SK-N-SH treated with all-trans-retinoic acid at 6 μM for 48 hours (cell line): ENCODE data around the gene CTDNEP1.

Source experiments
- ARNTL ChIP-seq: fragments of 450-650 bp; formaldehyde crosslinking; IDR thresholded peaks from 2 replicates; pipeline ENCODE4 v1.5.0; 2020; ENCODE audit warnings: low read depth, mild to moderate bottlenecking, moderate library complexity, borderline replicate concordance
- CSDC2 ChIP-seq: fragments of 250-450 bp; sonication (Bioruptor Pico); IDR thresholded peaks from 2 replicates; pipeline ENCODE4 v1.5.0; 2020; ENCODE audit warnings: mild to moderate bottlenecking, moderate library complexity
- CSRNP3 ChIP-seq: fragments of 250-450 bp; sonication (Bioruptor Pico); IDR thresholded peaks from 2 replicates; pipeline ENCODE4 v1.5.1; 2021; ENCODE audit warnings: mild to moderate bottlenecking, moderate library complexity
- ESRRG ChIP-seq: fragments of 250-450 bp; sonication (Bioruptor Pico); IDR thresholded peaks from 2 replicates; pipeline ENCODE4 v1.6.1; 2021; ENCODE audit warnings: mild to moderate bottlenecking
- ISL1 ChIP-seq: fragments of 250-450 bp; sonication (Bioruptor Pico); IDR thresholded peaks from 2 replicates; pipeline ENCODE4 v2.1.2; 2022; ENCODE audit warnings: mild to moderate bottlenecking, moderate library complexity
- POU6F1 ChIP-seq: fragments of 250-450 bp; sonication (Bioruptor Pico); IDR thresholded peaks from 2 replicates; pipeline ENCODE4 v1.8.0; 2021; ENCODE audit warnings: low read depth, mild to moderate bottlenecking, moderate library complexity, borderline replicate concordance
- RARB ChIP-seq: fragments of 250-450 bp; sonication (Bioruptor Pico); IDR thresholded peaks from 2 replicates; pipeline ENCODE4 v1.8.0; 2021; ENCODE audit warnings: mild to moderate bottlenecking, moderate library complexity
- SNAI2 ChIP-seq: fragments of 250-450 bp; sonication (Bioruptor Pico); IDR thresholded peaks from 2 replicates; pipeline ENCODE4 v1.5.0; 2020; ENCODE audit warnings: mild to moderate bottlenecking, moderate library complexity
- ZFP30 ChIP-seq: fragments of 450-650 bp; formaldehyde crosslinking; IDR thresholded peaks from 2 replicates; pipeline ENCODE4 v1.5.0; 2022; ENCODE audit warnings: mild to moderate bottlenecking, moderate library complexity
- ZNF70 ChIP-seq: fragments of 450-650 bp; formaldehyde crosslinking; IDR thresholded peaks from 2 replicates; pipeline ENCODE4 v1.5.0; 2020; ENCODE audit warnings: mild to moderate bottlenecking, moderate library complexity

- TF ChIP-seq POU6F1 (CRISPR knock-in tag), result no peak
- no peak for TF ChIP-seq ESRRG
- no peak for TF ChIP-seq RARB (CRISPR knock-in tag)
- no peak for TF ChIP-seq ZFP30 (CRISPR knock-in tag)
- no peak for TF ChIP-seq ARNTL (CRISPR knock-in tag)
- no peak for TF ChIP-seq ZNF70
- TF ChIP-seq ISL1 (CRISPR knock-in tag), result no peak
- no peak for TF ChIP-seq SNAI2 (CRISPR knock-in tag)
- TF ChIP-seq CSDC2 (CRISPR knock-in tag), result no peak
- no peak for TF ChIP-seq CSRNP3
These were observed 32.1 kb upstream of the CTDNEP1 start for GRCh38 chr17:7283471-7284216.
